Gastroesophageal sphincter (tissue), 4 donors: ENCODE results near the gene FAM47E. TPM values are rescaled to one million over a fixed set of nuclear protein-coding genes. Genes with fewer than 3 reads are reported as not detected.

ENCODE experiments used
- ATAC-seq: fragments of 150-250 bp; one replicate; pipeline ENCODE4 v1.9.1; 2016; ENCODE audit warnings: mild to moderate bottlenecking, moderate library complexity
- H3K27ac ChIP-seq, 4 donors: fragments of 200-600 bp; sonication (generic) in 3 of 4; 1 replicate in 3 of 4; 2 replicates in 1 of 4; pipeline ENCODE4 v1.5.1; 2016 to 2019
- H3K27me3 ChIP-seq: fragments of 200-600 bp; sonication (generic); one replicate; pipeline ENCODE4 v1.5.1; 2019
- H3K36me3 ChIP-seq, 2 donors: fragments of 200-600 bp; sonication (generic); one replicate each; pipeline ENCODE4 v1.5.1; 2019; ENCODE audit warnings: control low read depth in 1 of 2
- H3K4me1 ChIP-seq, 3 donors: fragments of 200-600 bp; sonication (generic); 1 replicate in 2 of 3; 2 replicates in 1 of 3; pipeline ENCODE4 v1.5.1; 2016 to 2019; ENCODE audit warnings: control low read depth in 2 of 3
- H3K4me3 ChIP-seq, 2 donors: fragments of 200-600 bp; sonication (generic); one replicate each; pipeline ENCODE4 v1.5.1; 2019; ENCODE audit warnings: mild to moderate bottlenecking in 1 of 2, moderate library complexity in 1 of 2
- H3K9me3 ChIP-seq, 3 donors: fragments of 200-600 bp; sonication (generic); one replicate each; pipeline ENCODE4 v1.5.1; 2017 to 2019; ENCODE audit warnings: control low read depth in 2 of 3
- CTCF ChIP-seq, 4 experiments: fragments of 200-600 bp in 2 of 4; fragments of 450-650 bp in 2 of 4; sonication (generic) in 1 of 4; IDR thresholded peaks; one replicate each; pipeline ENCODE4 v1.5.1; 2017 to 2019; ENCODE audit warnings: antibody characterized with exemption in 4 of 4, mild to moderate bottlenecking in 2 of 4, moderate library complexity in 2 of 4
- EP300 ChIP-seq: sonication (generic); formaldehyde crosslinking; IDR thresholded peaks from one replicate; pipeline ENCODE4 v1.6.1; 2017; ENCODE audit warnings: antibody characterized with exemption, mild to moderate bottlenecking
- POLR2A ChIP-seq, 2 donors: fragments of 450-650 bp; IDR thresholded peaks; one replicate each; pipeline ENCODE4 v1.6.1; 2017; ENCODE audit warnings: antibody characterized with exemption in 2 of 2, mild to moderate bottlenecking in 2 of 2, moderate library complexity in 1 of 2
- POLR2AphosphoS5 ChIP-seq: sonication (generic); formaldehyde crosslinking; IDR thresholded peaks from one replicate; pipeline ENCODE4 v1.6.1; 2017; ENCODE audit warnings: antibody characterized with exemption
- WGBS, 2 donors: methylation state at CpG; one replicate each; pipeline ENCODE4 v1.1.5; 2018; ENCODE audit warnings: low coverage in 1 of 2; 5-methylcytosine and 5-hydroxymethylcytosine counted together
- total RNA-seq, 4 donors: library from RNA; depleted of rRNA; stranded (reverse); fragments of >200 nt; gene quantifications; one replicate each; pipeline ENCODE4 v1.1.0, GENCODE V29; 2016

Gene FAM47E
- total RNA-seq, 4 donors from 2014 or later: 1.1 to 6.2 (median 4.0) TPM

- Histone ChIP-seq H3K4me1 (peaks cover 0 to 22% (median 0%) of the 10 kb centered on the region in 3 donors), H3K27ac (no peak overlapping the region), H3K36me3 (no peaks in the 10 kb centered on the region), H3K4me3 (no peak overlapping the region), H3K9me3 (no peaks in the 10 kb centered on the region), H3K27me3 (no peaks in the 10 kb centered on the region)
- no peak for TF ChIP-seq POLR2AphosphoS5
- no peak for TF ChIP-seq EP300
- no peak for TF ChIP-seq POLR2A (IDR thresholded peaks at IDR 0.05)
- 100% methylated on average over 1 to 2 of the region's 5 CpGs for WGBS, 2 donors
- no peak for ATAC-seq
Measured at GRCh38 chr4:76234679-76235044, 16.9 kb upstream of the FAM47E start.

DNA sequence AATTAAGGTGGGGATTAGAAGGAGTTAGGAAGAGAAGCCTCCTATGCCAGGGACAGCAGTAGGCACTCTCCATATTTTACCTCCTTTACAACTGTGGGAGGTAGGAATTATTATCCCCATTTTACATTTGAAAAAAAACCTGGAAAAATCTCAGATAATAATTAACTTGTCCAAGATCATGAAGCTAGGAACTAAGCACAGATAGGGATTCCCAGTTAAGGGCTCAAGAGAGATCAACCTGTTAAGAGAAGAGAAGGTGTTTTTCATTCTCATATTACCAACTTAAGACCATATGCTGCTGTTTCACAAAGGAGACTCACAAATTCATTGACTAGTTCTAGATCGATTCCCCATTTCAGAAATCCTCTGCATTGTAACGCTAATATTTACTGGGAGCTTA lies 16.1 kb upstream of the FAM47E start:
- no peaks in the 10 kb centered on the region for H3K36me3 ChIP-seq
- WGBS, 2 donors: 86 to 90% methylated on average over 1 to 2 of the region's 2 CpGs
- no peak overlapping the region for H3K4me3 ChIP-seq
- ATAC-seq: no peak
- H3K4me1 ChIP-seq: peaks cover 0 to 22% (median 0%) of the 10 kb centered on the region in 3 donors
- no peak overlapping the region for H3K27ac ChIP-seq
- TF ChIP-seq POLR2A (IDR thresholded peaks at IDR 0.05) (no peak), CTCF (IDR thresholded peaks at IDR 0.05) (no peak), POLR2AphosphoS5 (no peak)
- peaks cover 0 to 7% (median 0%) of the 10 kb centered on the region in 3 donors for H3K9me3 ChIP-seq
- no peaks in the 10 kb centered on the region for H3K27me3 ChIP-seq

DNA sequence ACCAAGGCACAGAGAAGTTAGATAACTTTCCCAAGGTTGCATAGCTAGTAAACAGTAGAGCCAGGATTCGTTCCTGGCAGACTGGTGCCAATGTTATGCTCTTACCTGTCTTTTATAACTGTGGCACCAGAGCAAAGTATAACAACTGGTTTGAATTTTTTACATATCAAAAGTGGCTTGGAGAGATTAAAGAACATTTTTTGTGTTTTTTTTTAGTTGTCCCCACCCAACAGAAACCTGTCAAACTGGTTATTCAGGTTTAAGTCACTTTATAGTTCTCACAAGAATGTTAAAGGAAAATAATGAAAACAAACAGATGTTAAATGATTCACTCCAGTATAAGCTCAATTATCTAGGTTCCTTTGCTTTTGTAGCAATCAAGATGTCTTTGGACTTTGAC lies 15.6 kb upstream of the FAM47E start:
- TF ChIP-seq POLR2AphosphoS5 (no peak), CTCF (IDR thresholded peaks at IDR 0.05) (no peak), EP300 (no peak), POLR2A (IDR thresholded peaks at IDR 0.05) (no peak)
- ATAC-seq: no peak
- Histone ChIP-seq H3K9me3 (peaks cover 0 to 11% (median 0%) of the 10 kb centered on the region in 3 donors), H3K4me3 (no peak overlapping the region), H3K27ac (no peak overlapping the region), H3K4me1 (peaks cover 0 to 22% (median 0%) of the 10 kb centered on the region in 3 donors), H3K36me3 (no peaks in the 10 kb centered on the region), H3K27me3 (no peaks in the 10 kb centered on the region)
- WGBS, 2 donors: 55 to 69% methylated on average over 1 of the region's 1 CpG

GRCh38 chr4:76238236-76238635 lies 13.3 kb upstream of the FAM47E start:
- Histone ChIP-seq H3K27ac (no peak overlapping the region), H3K9me3 (peaks cover 0 to 16% (median 0%) of the 10 kb centered on the region in 3 donors), H3K4me1 (peaks cover 0 to 8% (median 0%) of the 10 kb centered on the region in 3 donors), H3K4me3 (no peak overlapping the region), H3K36me3 (no peaks in the 10 kb centered on the region), H3K27me3 (no peaks in the 10 kb centered on the region)
- TF ChIP-seq CTCF (IDR thresholded peaks at IDR 0.05): no peak
- TF ChIP-seq EP300: no peak
- no peak for TF ChIP-seq POLR2AphosphoS5
- no peak for TF ChIP-seq POLR2A (IDR thresholded peaks at IDR 0.05)
- ATAC-seq: no peak
- WGBS, 2 donors: 82 to 89% methylated on average over 1 to 4 of the region's 4 CpGs

GRCh38 chr4:76238701-76239100 lies 12.8 kb upstream of the FAM47E start:
- H3K27me3 ChIP-seq: no peaks in the 10 kb centered on the region
- no peak overlapping the region for H3K27ac ChIP-seq
- H3K4me1 ChIP-seq: peaks cover 0 to 3% (median 0%) of the 10 kb centered on the region in 3 donors
- peaks cover 0 to 16% (median 0%) of the 10 kb centered on the region in 3 donors for H3K9me3 ChIP-seq
- no peaks in the 10 kb centered on the region for H3K36me3 ChIP-seq
- ATAC-seq: no peak
- no peak overlapping the region for H3K4me3 ChIP-seq
- no peak for TF ChIP-seq CTCF (IDR thresholded peaks at IDR 0.05)
- TF ChIP-seq POLR2A (IDR thresholded peaks at IDR 0.05): no peak
- no peak for TF ChIP-seq EP300
- TF ChIP-seq POLR2AphosphoS5: no peak
